ENCODE results near the gene DRC1.

The DRC1 gene

GRCh38 chr2:26448651-26449050, 46.9 kb downstream of the DRC1 start:
- no peak for DNase-seq (ENCODE audit: low spot score)

GRCh38 chr2:26449278-26450030, 47.7 kb downstream of the DRC1 start:
- DNase-seq (ENCODE audit: low spot score) = no peak

- no peak for DNase-seq (ENCODE audit: low spot score)
Measured at GRCh38 chr2:26450031-26450635, 48.4 kb downstream of the DRC1 start.

GRCh38 chr2:26451700-26452099, 50.0 kb downstream of the DRC1 start:
- no peak for DNase-seq (ENCODE audit: low spot score)

- DNase-seq (ENCODE audit: low spot score) = no peak
Measured at GRCh38 chr2:26453421-26454329, 52.0 kb downstream of the DRC1 start.

- no peak for DNase-seq (ENCODE audit: low spot score)
Measured at GRCh38 chr2:26454561-26455001, 52.9 kb downstream of the DRC1 start.

GRCh38 chr2:26455037-26455669, 53.4 kb downstream of the DRC1 start:
- no peak for DNase-seq (ENCODE audit: low spot score)

GRCh38 chr2:26455670-26456439, 54.1 kb downstream of the DRC1 start:
- no peak for DNase-seq (ENCODE audit: low spot score)

- DNase-seq (ENCODE audit: low spot score) = no peak
Measured at GRCh38 chr2:26456440-26457250, 54.9 kb downstream of the DRC1 start.

- DNase-seq (ENCODE audit: low spot score) = no peak
Measured at GRCh38 chr2:26457251-26457666, 55.5 kb downstream of the DRC1 start.

- DNase-seq (ENCODE audit: low spot score) = no peak
Measured at GRCh38 chr2:26457695-26458364, 56.1 kb downstream of the DRC1 start.

GRCh38 chr2:26458365-26459042, 56.8 kb downstream of the DRC1 start:
- no peak for DNase-seq (ENCODE audit: low spot score)

GRCh38 chr2:26459991-26460612, 58.4 kb downstream of the DRC1 start:
- DNase-seq (ENCODE audit: low spot score) = no peak

GRCh38 chr2:26460613-26461031, 58.9 kb downstream of the DRC1 start:
- DNase-seq (ENCODE audit: low spot score) = no peak

- no peak for DNase-seq (ENCODE audit: low spot score)
Measured at GRCh38 chr2:26461601-26462023, 59.9 kb downstream of the DRC1 start.

GRCh38 chr2:26462100-26462499, 60.4 kb downstream of the DRC1 start:
- no peak for DNase-seq (ENCODE audit: low spot score)

- peak; percentile 16 for DNase-seq (ENCODE audit: low spot score)
Measured at GRCh38 chr2:26462511-26463243, 61.0 kb downstream of the DRC1 start.
